OCI-LY7 (cell line): ENCODE data around the gene SOD1. TPM values are rescaled to one million over a fixed set of nuclear protein-coding genes. Genes with fewer than 3 reads are reported as not detected.

Experiments used
- BruUV-seq: library from RNA; stranded (reverse); fragments of 400-500 nt; replicated peaks from 2 replicates; lab custom pipeline; 2021; lab: Mats Ljungman, UMichigan
- CTCF ChIA-PET: fragments of 300-600 bp; sonication (Branson Sonifier 250); formaldehyde crosslinking; loops from one replicate; lab custom pipeline; 2022; ENCODE audit warnings: antibody characterized with exemption; ENCODE audit not compliant: unreplicated experiment; lab: Charles Lee
- POLR2A ChIA-PET: fragments of 300-600 bp; sonication (Branson Sonifier 250); formaldehyde crosslinking; loops from one replicate; lab custom pipeline; 2022; ENCODE audit warnings: antibody characterized with exemption; lab: Charles Lee
- DNase-seq: peaks from one replicate; pipeline ENCODE4 v3.0.0-alpha.2; 2015; ENCODE audit warnings: low spot score
- H2AFZ ChIP-seq: fragments of 200-600 bp; sonication (generic), shearing (Covaris generic); 2 replicates; pipeline ENCODE4 v1.6.1; 2014; ENCODE audit warnings: mild to moderate bottlenecking, antibody characterized with exemption, low read length, moderate library complexity
- H3K27ac ChIP-seq: fragments of 200-600 bp; sonication (generic); 2 replicates; pipeline ENCODE4 v1.5.1; 2014; ENCODE audit warnings: mixed run types, low read depth, mild to moderate bottlenecking, moderate library complexity, low read length, inconsistent platforms; ENCODE audit not compliant: poor library complexity, severe bottlenecking
- H3K36me3 ChIP-seq: fragments of 200-600 bp; sonication (generic); 2 replicates; pipeline ENCODE4 v1.6.1; 2014; ENCODE audit warnings: mild to moderate bottlenecking, antibody characterized with exemption, low read length, moderate library complexity, mixed read lengths; ENCODE audit not compliant: insufficient read depth
- H3K4me1 ChIP-seq: fragments of 200-600 bp; sonication (generic); 2 replicates; pipeline ENCODE4 v1.5.1; 2014; ENCODE audit warnings: mild to moderate bottlenecking, low read length; ENCODE audit not compliant: insufficient read depth, poor library complexity, severe bottlenecking
- H3K4me2 ChIP-seq: fragments of 200-600 bp; sonication (generic); 2 replicates; pipeline ENCODE4 v1.6.1; 2014; ENCODE audit warnings: mild to moderate bottlenecking, low read length
- H3K4me3 ChIP-seq: fragments of 200-600 bp; sonication (generic); 2 replicates; pipeline ENCODE4 v1.5.1; 2014; ENCODE audit warnings: mild to moderate bottlenecking, low read depth, low read length; ENCODE audit not compliant: poor library complexity, severe bottlenecking
- H3K79me2 ChIP-seq: fragments of 200-600 bp; sonication (generic); 2 replicates; pipeline ENCODE4 v1.6.1; 2016; ENCODE audit warnings: low read depth, mild to moderate bottlenecking, low read length, moderate library complexity, mixed read lengths; ENCODE audit not compliant: insufficient read depth
- H3K9me2 ChIP-seq: fragments of 200-600 bp; sonication (generic); 2 replicates; pipeline ENCODE4 v1.6.1; 2016; ENCODE audit warnings: mild to moderate bottlenecking, low read length, mixed read lengths; ENCODE audit not compliant: insufficient read depth
- H3K9me3 ChIP-seq: fragments of 200-600 bp; sonication (generic); 2 replicates; pipeline ENCODE4 v1.6.1; 2014; ENCODE audit warnings: mild to moderate bottlenecking, mixed run types, low read length, mixed read lengths
- H4K20me1 ChIP-seq: fragments of 200-600 bp; sonication (generic); 2 replicates; pipeline ENCODE4 v1.6.1; 2014; ENCODE audit warnings: mild to moderate bottlenecking, antibody characterized with exemption, low read length, moderate library complexity, mixed read lengths; ENCODE audit not compliant: insufficient read depth
- EZH2phosphoT487 ChIP-seq: fragments of 200-600 bp; sonication (generic); IDR thresholded peaks from 2 replicates; pipeline ENCODE4 v1.6.1; 2018; ENCODE audit warnings: low read depth, borderline replicate concordance, mild to moderate bottlenecking, mixed run types, antibody characterized with exemption, low read length, moderate library complexity, mixed read lengths
- intact Hi-C: fragments of 100-400 bp; cut with micrococcal nuclease; formaldehyde crosslinking; loops from one replicate; pipeline ENCODE4 v1.10.0; 2022; ENCODE audit not compliant: unreplicated experiment
- total RNA-seq, 2 experiments: library from RNA; depleted of rRNA in 1 of 2; stranded (reverse); fragments of >200 nt in 1 of 2; shearing (Covaris generic) in 1 of 2; gene quantifications; 2 replicates each; pipeline ENCODE4 v1.2.3, GENCODE V29; 2014 to 2022
- TF ChIP-seq, protein P1 (sequence below): fragments of 200-600 bp; sonication (generic); conservative IDR thresholded peaks from 2 replicates; pipeline ENCODE4 v1.5.1; 2014; ENCODE audit warnings: mild to moderate bottlenecking, antibody characterized with exemption, low read length, moderate library complexity, mixed read lengths

The SOD1 gene
- total RNA-seq, 2 experiments from 2014 or later = 229 to 307 TPM

DNA sequence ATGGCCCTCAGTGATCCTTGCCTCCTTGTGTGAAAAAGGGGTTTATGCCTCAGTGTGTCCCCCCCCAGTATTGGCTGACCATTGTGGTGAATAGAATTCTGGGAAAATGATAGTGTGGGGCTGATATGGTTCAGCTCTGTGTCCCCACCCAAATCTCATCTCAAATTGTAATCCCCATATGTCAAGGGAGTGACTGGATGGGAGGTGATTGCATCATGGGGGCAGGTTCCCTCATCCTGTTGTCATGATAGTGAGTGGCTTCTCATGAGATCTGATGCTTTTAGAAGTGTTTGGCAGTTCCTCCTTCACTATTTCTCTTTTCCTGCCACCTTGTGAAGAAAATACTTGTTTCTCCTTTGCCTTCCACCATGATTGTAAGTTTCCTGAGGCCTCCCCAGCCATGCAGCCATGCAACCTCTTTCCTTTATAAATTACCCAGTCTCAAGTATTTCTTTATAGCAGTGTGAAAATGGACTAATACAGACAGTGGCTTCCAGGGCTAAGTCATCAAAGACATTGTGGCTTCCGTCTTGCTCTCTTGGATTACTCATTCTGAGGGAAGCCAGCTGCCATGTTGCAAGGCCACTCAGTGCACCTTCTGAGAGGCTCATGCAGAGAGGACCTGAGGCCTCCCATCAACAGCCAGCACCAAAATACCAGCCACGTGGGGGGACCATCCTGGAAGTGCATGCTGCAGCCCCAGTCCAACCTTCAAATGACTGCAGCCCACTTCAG, 40.6 kb upstream of the SOD1 start:
- no peak for DNase-seq
- H2AFZ ChIP-seq = no peak overlapping the region
- H3K9me3 ChIP-seq = no peaks in the 10 kb centered on the region
- H3K4me1 ChIP-seq = no peaks in the 10 kb centered on the region
- ChIA-PET POLR2A (no interaction called here), CTCF (no interaction called here)
- no peaks in the 10 kb centered on the region for H3K79me2 ChIP-seq
- BruUV-seq = no TSS peak
- no peak overlapping the region for H3K4me2 ChIP-seq
- no peaks in the 10 kb centered on the region for H3K9me2 ChIP-seq
- no peaks in the 10 kb centered on the region for H4K20me1 ChIP-seq
- no peak overlapping the region for H3K27ac ChIP-seq
- no peak overlapping the region for H3K4me3 ChIP-seq
- no peak for TF ChIP-seq EZH2phosphoT487
- TF ChIP-seq, protein P1, sequence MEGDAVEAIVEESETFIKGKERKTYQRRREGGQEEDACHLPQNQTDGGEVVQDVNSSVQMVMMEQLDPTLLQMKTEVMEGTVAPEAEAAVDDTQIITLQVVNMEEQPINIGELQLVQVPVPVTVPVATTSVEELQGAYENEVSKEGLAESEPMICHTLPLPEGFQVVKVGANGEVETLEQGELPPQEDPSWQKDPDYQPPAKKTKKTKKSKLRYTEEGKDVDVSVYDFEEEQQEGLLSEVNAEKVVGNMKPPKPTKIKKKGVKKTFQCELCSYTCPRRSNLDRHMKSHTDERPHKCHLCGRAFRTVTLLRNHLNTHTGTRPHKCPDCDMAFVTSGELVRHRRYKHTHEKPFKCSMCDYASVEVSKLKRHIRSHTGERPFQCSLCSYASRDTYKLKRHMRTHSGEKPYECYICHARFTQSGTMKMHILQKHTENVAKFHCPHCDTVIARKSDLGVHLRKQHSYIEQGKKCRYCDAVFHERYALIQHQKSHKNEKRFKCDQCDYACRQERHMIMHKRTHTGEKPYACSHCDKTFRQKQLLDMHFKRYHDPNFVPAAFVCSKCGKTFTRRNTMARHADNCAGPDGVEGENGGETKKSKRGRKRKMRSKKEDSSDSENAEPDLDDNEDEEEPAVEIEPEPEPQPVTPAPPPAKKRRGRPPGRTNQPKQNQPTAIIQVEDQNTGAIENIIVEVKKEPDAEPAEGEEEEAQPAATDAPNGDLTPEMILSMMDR = no peak
- H3K36me3 ChIP-seq = no peaks in the 10 kb centered on the region
- intact Hi-C loops = no loop called here

DNA sequence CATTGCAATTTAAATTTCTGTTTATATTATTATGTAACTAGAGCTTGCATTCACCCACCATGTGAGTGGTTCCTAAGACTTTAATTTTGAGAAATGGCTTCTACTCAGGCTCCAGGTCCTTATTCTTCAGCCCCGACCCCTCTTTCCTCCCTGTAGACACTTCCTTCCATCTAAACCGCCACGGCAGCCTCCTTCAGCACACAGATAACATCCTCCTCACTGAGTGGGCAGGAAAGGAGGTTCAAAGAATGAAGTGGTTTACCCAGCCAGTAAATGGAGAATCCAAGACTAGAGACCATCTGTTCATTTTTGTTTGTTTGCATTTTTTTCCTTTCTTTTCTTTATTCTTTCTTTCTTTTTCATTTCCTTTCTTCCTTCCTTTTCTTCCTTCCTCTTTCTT, 37.1 kb upstream of the SOD1 start:
- no peaks in the 10 kb centered on the region for H3K36me3 ChIP-seq
- H4K20me1 ChIP-seq = no peaks in the 10 kb centered on the region
- no peaks in the 10 kb centered on the region for H3K9me2 ChIP-seq
- no peak for TF ChIP-seq EZH2phosphoT487
- TF ChIP-seq, protein P1 = no peak
- DNase-seq = no peak
- H3K9me3 ChIP-seq = no peaks in the 10 kb centered on the region
- H3K4me2 ChIP-seq = no peak overlapping the region
- ChIA-PET CTCF (no interaction called here), POLR2A (interaction anchor here (0.7 kb wide), 1 partner anchor 149 kb away, joined by 6 read pairs; no protein-coding TSS in a partner anchor)
- no peaks in the 10 kb centered on the region for H3K79me2 ChIP-seq
- no peak overlapping the region for H2AFZ ChIP-seq
- BruUV-seq = no TSS peak
- H3K4me1 ChIP-seq = no peaks in the 10 kb centered on the region
- H3K4me3 ChIP-seq = no peak overlapping the region
- H3K27ac ChIP-seq = no peak overlapping the region
- intact Hi-C loops = no loop called here

DNA sequence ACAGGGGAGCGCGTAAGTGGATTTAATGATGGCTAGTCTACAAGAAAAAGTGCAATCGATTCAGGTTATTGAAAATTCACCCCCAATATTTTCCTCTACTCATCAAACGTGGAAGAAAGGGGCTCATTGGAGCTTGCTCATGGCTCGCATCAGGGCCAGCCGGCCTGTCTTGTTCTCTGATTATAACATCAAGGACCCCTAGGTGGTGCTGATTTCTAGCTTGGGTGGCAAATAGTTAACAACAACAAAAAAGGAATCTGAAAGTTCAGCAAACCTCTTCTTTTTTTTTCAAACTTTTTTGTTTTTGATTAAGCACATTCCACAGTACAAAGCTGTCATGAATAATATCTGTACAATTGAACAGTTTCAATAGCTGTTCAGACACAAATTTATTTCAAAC, 35.8 kb upstream of the SOD1 start:
- Histone ChIP-seq H3K9me3 (no peaks in the 10 kb centered on the region), H3K4me1 (no peaks in the 10 kb centered on the region), H4K20me1 (no peaks in the 10 kb centered on the region), H3K9me2 (no peaks in the 10 kb centered on the region), H3K4me2 (no peak overlapping the region), H3K4me3 (no peak overlapping the region), H3K36me3 (no peaks in the 10 kb centered on the region), H2AFZ (peak overlapping the region; percentile 9; the same call in 1 of the 2 replicates), H3K79me2 (no peaks in the 10 kb centered on the region), H3K27ac (no peak overlapping the region)
- DNase-seq = peak; percentile 45
- POLR2A ChIA-PET = interaction anchor here (0.5 to 0.7 kb wide), 2 partner anchors 65 to 124 kb away, joined by 3 read pairs; no protein-coding TSS in a partner anchor
- CTCF ChIA-PET = no interaction called here
- TF ChIP-seq EZH2phosphoT487 = no peak
- TF ChIP-seq, protein P1 = peak; percentile 73
- intact Hi-C loops = no loop called here
- no TSS peak for BruUV-seq
